NCI-H510A (cell line): Measurements from ENCODE around the gene NUP62.
A peak's percentile ranks its signal among the peaks of the same experiment; 100 is the strongest.

ENCODE experiments used
- DNase-seq: peaks from one replicate; lab custom pipeline; 2025; lab: John Stamatoyannopoulos, UW

The NUP62 gene

GRCh38 chr19:49880162-49880869, 49.0 kb downstream of the NUP62 start:
- no peak for DNase-seq

- no peak for DNase-seq
These were observed 49.9 kb downstream of the NUP62 start for GRCh38 chr19:49879243-49879963.

GRCh38 chr19:49878744-49879070, 50.6 kb downstream of the NUP62 start:
- no peak for DNase-seq

- peak; percentile 97 for DNase-seq
These were observed 51.2 kb downstream of the NUP62 start for GRCh38 chr19:49877879-49878743.

GRCh38 chr19:49877020-49877878, 52.1 kb downstream of the NUP62 start, which contains the start of the genes AKT1S1 and TBC1D17:
TSS of gene AKT1S1 (minus strand) at chr19:49877355. CDS start at chr19:49873295, 4,060 bp downstream.
TSS of gene TBC1D17 (plus strand) at chr19:49877702. CDS start at chr19:49877724, 22 bp downstream.
- peak; percentile 100 for DNase-seq

GRCh38 chr19:49876422-49877019, 52.8 kb downstream of the NUP62 start:
- peak; percentile 90 for DNase-seq

GRCh38 chr19:49875857-49876421, 53.4 kb downstream of the NUP62 start:
- no peak for DNase-seq

- no peak for DNase-seq
These were observed 54.1 kb downstream of the NUP62 start for GRCh38 chr19:49875177-49875576.

- DNase-seq: no peak
These were observed 54.7 kb downstream of the NUP62 start for GRCh38 chr19:49874503-49875157.

- no peak for DNase-seq
These were observed 55.5 kb downstream of the NUP62 start for GRCh38 chr19:49873834-49874233.

GRCh38 chr19:49873129-49873521, 56.2 kb downstream of the NUP62 start:
- no peak for DNase-seq

- DNase-seq: no peak
These were observed 56.8 kb downstream of the NUP62 start for GRCh38 chr19:49872245-49873128.

GRCh38 chr19:49871349-49871985, 57.8 kb downstream of the NUP62 start:
- no peak for DNase-seq

- no peak for DNase-seq
These were observed 58.9 kb downstream of the NUP62 start for GRCh38 chr19:49870309-49870901.

GRCh38 chr19:49869484-49870308, 59.6 kb downstream of the NUP62 start:
- DNase-seq: peak; percentile 98

- DNase-seq: no peak
These were observed 60.3 kb downstream of the NUP62 start for GRCh38 chr19:49869009-49869483.
